Stimulated activated CD4-positive, alpha-beta T cell treated with anti-CD3 and anti-CD28 coated beads, Interleukin-12 subunit alpha, Interleukin-12 subunit beta, amount 100 ng/mL, for 4 hours (primary cell): ENCODE results near the gene PTRHD1.
"Not testable (repeated sequence)": the region's sequence is repeated elsewhere in the genome, so short reads cannot be mapped to it uniquely, and the experiment has no call there.

Experiments
- DNase-seq: peaks from one replicate; pipeline ENCODE4 v3.0.0-alpha.2; 2020

The PTRHD1 gene

DNA sequence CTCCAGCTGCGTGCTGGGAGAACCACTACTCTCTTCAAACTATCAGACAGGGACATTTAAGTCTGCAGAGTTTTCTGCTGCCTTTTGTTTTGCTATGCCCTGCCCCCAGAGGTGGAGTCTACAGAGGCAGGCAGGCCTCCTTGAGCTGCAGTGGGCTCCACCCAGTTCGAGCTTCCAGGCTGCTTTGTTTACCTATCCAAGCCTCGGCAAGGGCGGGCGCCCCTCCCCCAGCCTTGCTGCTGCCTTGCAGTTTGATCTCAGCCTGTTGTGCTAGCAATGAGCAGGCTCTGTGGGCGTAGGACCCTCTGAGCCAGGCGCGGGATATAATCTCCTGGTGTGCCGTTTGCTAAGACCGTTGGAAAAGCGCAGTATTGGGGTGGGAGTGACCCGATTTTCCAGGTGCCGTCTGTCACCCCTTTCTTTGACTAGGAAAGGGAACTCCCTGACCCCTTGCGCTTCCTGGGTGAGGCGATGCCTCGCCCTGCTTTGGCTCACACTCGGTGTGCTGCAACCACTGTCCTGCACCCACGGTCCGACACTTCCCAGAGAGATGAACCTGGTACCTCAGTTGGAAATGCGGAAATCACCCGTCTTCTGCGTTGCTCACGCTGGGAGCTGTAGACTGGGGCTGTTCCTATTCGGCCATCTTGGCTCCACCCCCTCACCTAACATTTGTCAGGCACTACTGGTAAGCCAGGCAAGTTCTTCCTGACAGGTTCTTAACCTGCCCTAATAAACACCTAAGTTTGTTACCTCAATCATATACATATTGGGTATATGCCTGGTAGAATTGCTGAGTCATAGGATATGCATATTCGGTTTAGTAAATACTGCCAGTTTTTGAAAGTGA lies 12.8 kb upstream of the PTRHD1 start:
- not testable (repeated sequence) for DNase-seq

DNA sequence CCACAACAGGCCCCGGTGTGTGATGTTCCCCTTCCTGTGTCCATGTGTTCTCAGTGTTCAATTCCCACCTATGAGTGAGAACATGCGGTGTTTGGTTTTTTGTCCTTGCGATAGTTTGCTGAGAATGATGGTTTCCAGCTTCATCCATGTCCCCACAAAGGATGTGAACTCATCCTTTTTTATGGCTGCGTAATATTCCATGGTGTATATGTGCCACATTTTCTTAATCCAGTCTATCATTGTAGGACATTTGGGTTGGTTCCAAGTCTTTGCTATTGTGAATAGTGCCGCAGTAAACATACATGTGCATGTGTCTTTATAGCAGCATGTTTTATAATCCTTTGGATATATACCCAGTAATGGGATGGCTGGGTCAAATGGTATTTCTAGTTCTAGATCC lies 7.3 kb upstream of the PTRHD1 start:
- not testable (repeated sequence) for DNase-seq

- no peak for DNase-seq
Measured at GRCh38 chr2:24797644-24798043, 4.5 kb upstream of the PTRHD1 start.

GRCh38 chr2:24793761-24794435 lies 707 bp upstream of the PTRHD1 start:
- DNase-seq: no peak

DNA sequence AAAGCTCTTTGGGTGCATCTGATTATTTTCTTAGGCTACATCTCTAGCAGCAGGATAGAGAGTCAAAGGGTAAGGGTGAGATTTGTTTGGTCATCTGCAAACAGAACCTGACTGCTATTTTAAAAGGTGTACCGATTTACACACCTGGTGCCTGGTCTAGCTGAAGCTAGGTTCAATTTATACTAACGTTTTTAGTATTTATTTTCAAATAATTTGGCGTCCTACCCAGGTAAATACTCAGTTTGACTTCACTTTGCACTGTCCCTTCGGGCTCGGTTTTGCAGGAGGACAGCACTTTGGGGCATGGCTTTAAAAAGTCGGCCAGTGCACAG lies 683 bp downstream of the PTRHD1 start:
- no peak for DNase-seq

DNA sequence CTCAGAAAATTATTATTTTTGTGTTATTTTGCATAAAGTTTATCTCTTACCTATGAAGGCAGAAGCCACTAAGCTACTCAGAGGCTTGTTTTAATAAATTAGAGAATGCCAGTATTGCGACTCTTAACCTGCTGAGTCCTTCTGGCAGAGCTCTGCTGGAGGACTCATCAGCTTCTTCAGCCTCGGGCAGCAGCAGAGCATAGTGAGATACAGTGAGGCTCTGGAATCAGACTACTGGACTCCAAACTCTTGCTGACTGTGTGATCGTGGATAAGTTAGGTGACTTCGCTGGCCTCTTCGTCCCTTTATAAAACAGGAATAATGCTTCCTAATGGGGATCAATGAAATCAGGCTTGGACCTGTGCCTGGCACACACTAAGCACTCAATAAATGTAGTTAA lies 1.7 kb downstream of the PTRHD1 start:
- DNase-seq: no peak

DNA sequence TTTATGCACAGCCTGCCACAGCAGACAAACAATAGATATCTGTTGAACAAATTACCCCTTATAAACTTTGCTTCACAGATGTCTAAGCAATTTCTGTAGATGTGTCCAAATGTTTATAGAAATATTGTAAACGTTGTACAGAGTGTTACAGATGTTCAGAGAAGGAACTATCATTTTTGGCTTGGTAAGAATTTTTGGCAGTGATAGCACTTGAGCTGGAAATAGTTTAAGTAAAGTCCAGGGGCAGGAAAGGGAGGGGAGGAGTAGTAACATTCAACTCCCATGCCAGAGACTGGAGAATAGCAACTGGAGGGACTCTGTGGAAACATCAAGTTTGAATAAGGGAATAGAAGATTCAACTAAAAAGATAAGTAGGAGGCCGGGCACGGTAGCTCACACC lies 4.4 kb downstream of the PTRHD1 start:
- DNase-seq: no peak

DNA sequence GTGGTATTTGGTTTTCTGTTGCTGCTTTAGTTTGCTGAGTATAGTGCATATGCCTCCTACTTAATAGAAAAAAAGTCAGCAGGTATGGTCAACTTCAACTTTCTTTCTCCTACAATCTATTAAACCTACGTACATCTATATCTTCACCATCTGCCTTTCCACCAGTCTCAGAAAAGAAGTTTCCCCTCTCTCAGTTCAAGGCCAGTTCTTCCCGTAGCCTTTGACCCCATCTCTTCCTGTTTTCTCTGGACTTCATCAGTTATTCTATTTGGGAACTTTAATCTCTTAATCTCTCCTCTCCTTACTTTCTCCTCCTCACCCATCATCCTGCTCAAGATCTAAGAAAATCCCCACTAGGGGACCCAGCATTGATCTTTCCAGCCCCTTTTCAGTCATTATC lies 5.7 kb downstream of the PTRHD1 start:
- DNase-seq: no peak

DNA sequence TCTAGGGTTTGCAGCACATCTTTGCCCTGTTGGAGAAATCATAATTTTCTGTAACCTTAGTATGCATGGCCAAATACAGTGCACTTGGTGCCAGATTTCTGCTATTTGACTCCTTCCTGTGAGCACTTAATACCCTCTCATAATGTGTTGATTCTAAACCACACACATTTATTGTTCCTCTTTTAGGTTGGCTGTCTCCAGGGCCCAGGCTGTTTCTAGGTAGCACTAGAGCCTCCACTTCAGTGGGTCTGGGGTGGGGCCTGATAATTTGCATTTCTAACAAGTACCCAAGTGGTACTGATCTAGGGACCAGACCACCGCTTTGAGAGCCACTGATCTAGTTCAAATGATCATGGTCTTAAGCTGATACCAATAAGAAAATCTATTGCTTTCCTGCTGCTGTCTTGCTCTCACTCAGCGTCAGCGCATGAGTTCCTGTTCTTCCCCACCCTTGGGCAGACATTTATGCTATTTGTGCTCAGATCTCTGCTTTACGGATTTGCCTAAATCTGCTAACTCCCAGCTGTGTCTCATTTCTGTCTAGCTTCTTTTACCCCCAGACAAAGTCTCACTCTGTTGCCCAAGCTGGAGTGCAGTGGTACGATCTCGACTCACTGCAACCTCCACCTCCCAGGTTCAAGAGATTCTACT lies 7.4 kb downstream of the PTRHD1 start:
- no peak for DNase-seq

DNA sequence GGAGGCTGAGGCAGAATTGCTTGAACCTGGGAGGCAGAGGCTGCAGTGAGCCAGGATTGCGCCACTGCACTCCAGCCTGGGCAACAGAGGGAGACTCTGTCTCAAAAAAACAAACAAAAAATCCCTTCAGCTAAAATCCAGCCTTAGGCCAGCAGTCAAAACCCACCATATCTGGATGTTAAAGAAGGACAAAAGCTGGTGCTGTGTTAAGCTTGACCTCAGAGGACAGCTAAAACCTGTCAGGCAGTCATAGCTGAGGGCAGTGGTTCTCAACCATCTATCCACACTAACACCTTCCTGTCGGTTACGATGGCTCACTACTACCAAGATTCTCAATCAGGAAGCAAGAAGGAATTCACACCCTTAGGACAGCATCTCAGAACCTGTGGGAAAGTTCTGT lies 9.6 kb downstream of the PTRHD1 start:
- DNase-seq: no peak

- no peak for DNase-seq
Measured at GRCh38 chr2:24779116-24779515, 14.1 kb downstream of the PTRHD1 start.

GRCh38 chr2:24774373-24774772 lies 18.8 kb downstream of the PTRHD1 start:
- no peak for DNase-seq

- no peak for DNase-seq
Measured at GRCh38 chr2:24771764-24772586, 21.2 kb downstream of the PTRHD1 start.

DNA sequence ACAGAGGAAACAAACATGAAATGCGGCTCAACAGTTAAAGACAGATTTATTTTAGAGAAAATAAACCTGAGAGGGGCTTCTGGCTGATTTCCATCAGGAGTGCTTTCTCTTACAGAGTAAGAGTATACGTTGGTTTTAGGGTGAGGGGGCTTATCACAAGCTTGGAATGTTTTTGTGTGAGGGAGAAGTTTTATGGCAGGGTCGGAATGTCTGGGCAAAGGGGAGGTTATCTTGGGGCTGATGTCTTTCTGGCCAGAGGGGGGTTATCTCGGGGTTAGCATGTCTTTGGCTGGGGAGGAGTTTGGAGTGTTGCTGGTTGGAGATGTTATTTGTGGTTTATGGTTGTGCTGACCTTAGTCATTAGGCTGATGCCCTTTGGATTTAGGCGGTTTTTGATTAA lies 22.1 kb downstream of the PTRHD1 start:
- DNase-seq: no peak

DNA sequence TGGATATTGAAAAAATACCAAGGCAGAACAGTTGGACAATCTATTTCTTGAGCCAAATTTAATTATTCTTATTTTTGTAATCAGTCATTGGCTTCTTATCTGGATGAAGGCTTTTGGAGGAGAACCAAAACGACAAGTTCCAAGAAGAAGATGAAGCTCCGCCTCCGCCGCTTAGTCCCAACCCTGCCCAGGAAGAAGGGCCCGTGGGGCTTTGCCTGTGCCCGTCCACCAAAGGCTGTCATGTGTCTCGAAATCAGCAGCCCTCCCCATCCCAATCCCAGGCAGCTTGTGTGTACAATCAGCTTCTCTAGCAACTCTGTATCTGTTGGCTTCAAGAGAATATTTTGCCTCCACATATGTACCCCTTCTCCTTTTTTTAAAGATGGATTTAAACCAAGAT lies 24.6 kb downstream of the PTRHD1 start:
- DNase-seq: no peak

DNA sequence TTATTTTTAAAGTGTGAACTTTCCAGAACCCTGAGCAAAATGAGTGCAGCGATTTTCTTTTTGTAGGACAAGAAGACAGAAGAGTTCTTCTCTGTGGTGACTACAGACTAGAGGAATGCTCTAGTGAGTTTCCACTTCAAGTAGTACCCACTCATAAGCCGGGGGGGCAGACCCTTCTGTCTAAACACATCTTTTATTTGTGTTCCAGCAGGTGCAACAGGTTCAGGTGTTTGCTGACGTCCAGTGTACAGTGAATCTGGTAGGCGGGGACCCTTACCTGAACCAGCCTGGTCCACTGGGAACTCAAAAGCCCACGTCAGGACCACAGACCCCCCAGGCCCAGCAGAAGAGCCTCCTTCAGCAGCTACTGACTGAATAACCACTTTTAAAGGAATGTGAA lies 25.2 kb downstream of the PTRHD1 start:
- DNase-seq: no peak

DNA sequence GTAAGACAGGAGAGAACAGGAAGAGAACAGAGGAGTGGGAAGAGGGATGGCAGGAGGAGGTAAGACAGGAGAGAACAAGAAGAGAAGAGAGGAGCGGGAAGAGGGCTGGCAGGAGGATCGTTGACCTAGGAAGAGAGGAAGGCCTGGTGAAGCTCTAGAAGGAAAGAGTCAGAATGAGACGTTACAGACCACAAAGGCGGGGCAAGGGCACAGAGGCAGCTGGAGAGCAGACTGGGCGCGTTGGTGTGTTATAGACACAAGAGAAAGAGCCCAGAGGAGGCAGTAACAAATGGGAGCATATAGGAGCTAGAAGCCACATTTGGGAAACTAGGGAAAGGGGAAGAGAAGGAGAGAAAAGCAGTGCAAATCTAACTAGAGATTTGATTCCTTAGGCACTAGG lies 26.6 kb downstream of the PTRHD1 start:
- no peak for DNase-seq

GRCh38 chr2:24763843-24764242 lies 29.3 kb downstream of the PTRHD1 start:
- no peak for DNase-seq

DNA sequence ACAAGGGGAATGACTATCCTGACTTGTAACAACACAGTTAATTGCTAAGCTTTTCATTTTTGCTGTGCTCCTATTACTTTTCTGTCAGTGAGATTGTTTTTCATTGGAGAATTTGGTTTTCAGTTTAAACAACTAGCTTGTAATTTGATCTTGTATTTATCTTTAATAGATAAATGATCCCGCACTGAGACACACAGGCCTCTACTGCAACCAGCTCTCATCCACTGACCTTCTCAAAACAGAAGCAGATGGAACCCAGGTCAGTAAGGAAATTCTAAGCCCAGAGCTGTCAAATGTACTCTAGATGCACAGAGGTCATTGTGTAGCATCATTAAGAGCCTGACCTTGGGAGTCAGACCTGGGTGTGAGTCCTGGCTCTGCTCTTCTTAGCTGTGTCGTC lies 30.7 kb downstream of the PTRHD1 start:
- DNase-seq: no peak

- DNase-seq: no peak
Measured at GRCh38 chr2:24761866-24762265, 31.3 kb downstream of the PTRHD1 start.

- DNase-seq: no peak
Measured at GRCh38 chr2:24756789-24757188, 36.4 kb downstream of the PTRHD1 start.

DNA sequence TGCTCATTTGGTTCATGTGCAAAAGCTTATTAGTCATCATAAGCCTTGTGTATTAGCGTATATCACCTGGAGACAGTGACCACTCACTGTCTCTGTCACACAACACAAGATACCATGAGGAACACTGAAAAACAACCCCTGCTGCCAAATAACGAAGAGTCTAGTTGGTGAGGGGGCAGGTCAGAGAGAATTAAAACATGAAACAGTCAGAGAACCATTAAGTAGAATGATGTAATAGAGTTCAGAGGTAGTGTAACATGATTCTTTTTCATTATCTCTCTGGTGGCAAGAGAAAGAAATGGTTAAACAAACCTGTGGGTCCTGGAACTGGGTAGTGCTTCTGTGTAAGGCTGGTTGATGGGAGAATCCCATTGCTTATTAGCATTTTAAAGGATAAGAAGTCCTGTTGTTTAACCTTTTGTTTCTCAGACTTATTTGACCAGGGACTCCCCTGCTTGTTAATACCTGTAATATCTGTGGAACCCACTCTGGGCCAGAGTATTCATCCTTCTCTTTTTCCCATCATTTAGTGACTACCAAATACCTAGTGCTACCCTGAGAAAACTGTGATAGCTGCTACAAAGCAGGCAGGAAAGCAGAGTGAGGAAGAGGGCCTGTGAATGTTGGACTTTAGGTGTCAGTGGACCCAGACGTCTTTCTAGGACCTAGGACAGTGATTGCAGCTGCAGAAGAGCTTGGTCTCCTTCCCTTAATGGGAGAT lies 38.0 kb downstream of the PTRHD1 start:
- DNase-seq: no peak
